Stimulated activated CD4-positive, alpha-beta T cell treated with anti-CD3 and anti-CD28 coated beads, Interleukin-12 subunit alpha, Interleukin-12 subunit beta, amount 100 ng/mL, for 4 hours (primary cell): ENCODE data around the gene SLC25A25.
A peak's percentile ranks its signal among the peaks of the same experiment; 100 is the strongest.

Source experiments
- DNase-seq: peaks from one replicate; pipeline ENCODE4 v3.0.0-alpha.2; 2020

Gene SLC25A25

DNA sequence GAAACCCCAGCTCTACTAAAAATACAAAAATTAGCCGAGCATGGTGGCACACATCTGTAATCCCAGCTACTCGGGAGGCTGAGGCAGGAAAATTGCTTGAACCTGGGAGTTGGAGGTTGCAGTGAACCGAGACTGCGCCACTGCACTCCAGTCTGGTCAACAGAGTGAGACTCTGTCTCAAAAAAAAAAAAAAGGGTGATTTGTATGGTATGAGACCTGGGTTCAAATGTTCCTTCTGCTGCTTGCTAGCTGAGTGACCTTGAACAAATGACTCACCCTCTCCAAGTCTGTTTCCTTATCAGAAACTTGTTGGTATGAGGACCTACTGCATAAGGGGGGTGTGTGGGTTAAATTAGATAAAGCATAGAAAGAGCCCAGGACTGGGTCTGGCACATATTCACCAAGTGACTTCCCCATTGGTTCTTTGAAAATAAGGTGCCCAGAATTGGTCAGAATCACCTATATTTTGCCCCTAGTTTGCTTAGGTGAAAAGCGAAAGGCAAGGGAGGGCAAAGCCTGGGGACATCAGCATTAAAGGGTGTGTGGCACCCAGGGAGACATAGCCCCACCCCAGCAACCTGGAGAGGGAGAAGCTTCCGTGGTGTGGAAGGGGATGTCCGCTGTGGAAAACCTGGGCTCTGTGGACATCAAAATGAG, 9.9 kb downstream of the SLC25A25 start:
- DNase-seq, result no peak

DNA sequence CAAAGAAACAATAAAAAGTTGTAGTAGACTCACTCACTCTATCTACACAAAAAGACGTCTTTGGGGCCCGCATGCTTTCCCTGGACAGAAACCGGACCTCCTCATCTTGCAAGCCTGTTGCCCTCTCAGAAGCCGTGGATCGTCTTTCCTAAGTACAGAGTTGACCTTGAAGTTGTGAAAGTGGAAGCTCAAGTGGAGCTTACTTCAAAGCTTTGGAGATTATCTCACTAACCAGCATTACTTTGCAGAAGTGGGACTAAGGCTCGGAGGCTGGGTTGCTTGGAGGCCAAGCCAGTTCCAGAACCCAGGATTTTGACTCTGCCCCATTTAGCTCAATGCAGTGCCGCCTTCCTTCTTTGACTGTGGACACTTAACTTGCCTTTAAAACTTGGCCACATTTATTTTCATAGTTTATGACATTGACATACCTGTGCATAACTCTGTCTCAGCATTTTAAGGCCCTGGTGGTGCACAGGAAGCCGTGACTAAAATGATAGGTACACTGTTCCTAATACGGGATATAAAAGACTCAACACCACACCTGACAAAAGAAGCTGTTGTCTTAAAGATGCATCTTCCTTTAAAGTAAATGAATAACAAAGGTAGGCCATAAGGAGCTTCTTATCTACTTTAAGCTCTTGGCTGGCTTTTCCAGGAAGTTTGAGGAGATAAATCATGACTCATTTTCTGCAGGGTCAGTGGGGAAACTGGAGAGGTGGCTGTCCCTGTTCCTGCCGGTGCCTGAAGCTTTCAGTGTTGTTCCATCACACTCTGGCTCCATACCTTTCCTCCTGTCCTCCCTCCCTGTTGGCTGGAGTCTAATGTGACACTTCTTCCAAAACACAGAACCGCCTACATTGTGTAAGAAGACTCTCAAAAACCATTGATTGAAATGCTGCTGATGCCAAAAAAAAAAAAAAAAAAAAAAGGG, 10.7 kb downstream of the SLC25A25 start:
- no peak for DNase-seq

DNA sequence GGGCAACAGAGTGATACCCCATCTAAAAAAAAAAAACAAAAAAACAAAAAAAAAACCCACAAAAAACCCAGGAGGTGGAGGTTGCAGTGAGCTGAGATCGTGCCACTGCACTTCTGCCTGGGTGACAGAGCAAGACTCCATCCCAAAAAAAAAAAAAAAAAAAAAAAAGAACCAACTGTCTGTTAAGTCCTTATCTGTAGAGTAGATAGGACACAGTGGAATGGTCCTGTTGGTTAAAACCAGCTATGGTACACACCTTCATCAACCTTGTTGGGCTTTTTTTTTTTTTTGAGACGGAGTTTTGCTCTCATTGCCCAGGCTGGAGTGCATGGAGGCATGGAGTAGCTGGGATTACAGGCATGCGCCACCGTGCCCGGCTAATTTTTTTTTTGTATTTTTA, 12.2 kb downstream of the SLC25A25 start:
- no peak for DNase-seq

DNA sequence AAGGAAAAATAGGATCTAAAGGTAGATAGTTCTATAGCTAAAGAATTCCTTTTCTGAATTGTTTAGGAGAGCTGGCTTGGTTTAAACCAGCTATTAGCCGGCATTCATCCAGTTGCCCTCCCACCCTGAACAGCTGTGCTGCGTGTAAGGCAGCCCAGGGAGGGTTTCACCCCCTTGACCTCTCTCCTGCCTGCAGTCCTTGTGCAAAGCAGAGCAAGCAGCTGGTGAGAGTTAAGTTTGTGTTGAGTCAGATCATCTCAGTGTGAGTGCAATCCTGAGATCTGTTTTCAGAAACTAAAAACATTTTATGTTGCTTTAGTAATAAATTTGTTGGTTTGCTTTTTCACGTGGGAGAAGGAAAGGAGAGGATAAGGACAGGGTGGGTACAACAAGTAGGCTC, 13.0 kb downstream of the SLC25A25 start:
- no peak for DNase-seq

DNA sequence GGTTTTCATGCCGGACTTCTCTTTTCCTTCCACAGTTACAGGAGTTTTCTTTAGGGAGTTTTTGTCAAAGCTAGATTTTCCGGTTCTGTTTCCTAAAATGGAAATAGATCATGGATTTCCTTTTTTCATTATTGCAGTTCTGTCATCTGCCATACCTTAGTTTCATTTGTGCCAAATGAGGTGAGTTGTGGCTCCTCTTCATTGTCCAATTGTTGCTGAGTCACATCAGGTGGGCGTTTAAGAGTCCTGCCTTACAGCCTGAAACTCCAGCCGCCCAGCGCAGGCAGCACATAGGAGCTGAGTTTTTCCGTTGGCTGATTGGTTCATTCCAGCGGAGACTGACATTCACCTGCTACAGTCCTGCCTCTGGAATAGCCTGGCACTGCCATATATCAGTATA, 14.1 kb downstream of the SLC25A25 start:
- no peak for DNase-seq

DNA sequence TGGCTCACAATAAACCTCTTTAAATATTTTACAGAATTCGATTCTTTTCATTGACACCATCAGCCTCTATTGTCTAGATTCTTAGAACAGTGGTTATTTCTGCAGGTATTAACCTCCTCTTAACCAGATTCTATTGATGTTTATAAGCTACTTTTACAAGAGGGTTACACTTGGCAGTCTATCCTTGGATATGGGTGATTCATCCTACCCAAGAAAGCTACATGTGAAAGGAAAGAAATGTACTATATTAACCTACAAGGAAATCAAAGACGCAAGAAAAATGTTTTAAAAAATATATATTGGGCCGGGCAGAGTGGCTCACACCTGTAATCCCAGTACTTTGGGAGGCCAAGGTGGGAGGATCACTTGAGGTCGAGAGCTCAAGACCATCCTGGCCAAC, 16.7 kb downstream of the SLC25A25 start:
- DNase-seq, result no peak

DNA sequence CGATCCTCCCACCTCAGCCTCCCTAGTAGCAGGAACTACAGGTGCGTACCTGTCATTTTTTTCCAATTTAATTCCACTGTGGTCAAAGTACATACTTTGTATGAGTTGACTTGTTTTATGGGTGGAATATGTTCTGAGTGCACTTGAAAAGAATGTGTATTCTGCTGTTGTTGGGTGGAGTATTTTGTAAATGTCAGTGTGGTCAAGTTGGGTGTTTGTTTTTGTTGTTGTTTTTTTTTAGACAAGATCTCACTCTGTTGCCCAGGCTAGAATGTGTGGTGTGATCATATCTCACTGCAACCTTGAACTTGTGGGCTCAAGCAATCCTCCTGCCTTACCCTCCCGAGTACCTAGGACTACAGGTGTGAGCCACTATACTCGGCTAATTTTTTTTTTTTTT, 17.9 kb downstream of the SLC25A25 start:
- DNase-seq, result no peak

DNA sequence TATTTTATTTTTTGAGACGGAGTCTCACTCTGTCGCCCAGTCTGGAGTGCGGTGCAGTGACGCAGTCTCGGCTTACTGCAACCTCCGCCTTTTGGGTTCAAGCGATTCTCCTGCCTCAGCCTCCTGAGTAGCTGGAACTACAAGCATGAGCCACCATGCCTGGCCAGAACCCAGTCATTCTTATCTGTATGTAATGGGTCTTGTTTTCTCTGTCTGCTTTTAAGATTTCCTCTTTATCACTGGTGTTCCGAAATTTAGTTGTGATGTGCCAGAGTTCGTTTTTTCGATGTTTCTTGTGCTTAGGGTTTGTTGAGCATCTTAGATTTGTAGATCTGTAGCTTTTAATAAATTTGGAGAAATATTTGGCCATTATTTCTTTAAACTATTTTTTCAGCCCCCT, 19.2 kb downstream of the SLC25A25 start:
- DNase-seq, result no peak

DNA sequence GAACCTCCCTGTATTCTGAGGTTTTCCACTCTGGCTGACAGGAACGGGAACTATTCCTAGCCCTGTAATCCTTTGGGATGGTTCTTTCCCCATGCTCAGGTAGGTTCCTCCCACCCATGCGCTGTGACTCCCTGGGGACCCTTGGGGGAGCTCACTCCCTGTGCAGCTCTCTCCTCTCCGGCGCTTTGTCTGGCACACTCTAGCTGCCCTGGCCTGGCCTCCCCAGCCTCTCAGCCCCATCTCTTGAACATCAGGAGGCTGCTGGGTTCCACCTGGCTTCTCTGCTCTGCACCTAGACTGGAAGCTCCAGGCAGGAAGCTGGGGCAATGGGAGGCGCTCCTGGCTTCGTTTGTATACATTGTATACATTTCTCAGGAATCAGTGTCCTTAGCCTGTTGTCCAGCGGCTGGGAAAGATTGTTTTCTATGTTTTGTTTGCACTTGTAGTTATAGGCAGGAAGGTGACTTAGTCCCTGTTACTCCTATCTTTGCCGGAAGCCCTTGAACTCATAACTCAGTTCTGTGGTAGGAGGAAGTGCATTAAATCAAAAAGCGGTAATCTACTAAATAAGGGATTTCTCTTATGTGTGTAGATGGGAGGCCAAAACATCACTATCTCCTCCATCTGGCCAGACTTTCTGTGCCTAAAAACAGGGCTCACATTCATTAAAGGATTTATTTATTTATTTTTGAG, 20.4 kb downstream of the SLC25A25 start:
- DNase-seq, result no peak

DNA sequence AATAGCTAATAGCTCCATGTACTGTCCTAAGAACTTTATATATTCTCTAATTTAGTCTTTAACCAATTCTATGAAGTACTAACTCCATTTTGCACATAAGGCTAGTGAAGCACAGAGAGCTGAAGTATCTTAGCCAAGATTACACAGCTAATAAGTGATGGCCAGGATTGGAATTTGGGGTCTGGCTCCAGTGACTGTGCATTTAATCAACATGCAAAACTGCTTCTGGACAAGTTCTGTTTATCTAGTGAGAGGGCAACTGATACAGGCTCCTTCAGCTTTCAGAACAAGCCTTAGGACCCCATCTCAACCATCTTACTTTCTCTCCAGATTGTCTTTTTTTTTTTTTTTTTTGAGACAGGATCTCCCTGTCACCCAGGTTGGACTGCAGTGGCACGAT, 21.3 kb downstream of the SLC25A25 start:
- no peak for DNase-seq

DNA sequence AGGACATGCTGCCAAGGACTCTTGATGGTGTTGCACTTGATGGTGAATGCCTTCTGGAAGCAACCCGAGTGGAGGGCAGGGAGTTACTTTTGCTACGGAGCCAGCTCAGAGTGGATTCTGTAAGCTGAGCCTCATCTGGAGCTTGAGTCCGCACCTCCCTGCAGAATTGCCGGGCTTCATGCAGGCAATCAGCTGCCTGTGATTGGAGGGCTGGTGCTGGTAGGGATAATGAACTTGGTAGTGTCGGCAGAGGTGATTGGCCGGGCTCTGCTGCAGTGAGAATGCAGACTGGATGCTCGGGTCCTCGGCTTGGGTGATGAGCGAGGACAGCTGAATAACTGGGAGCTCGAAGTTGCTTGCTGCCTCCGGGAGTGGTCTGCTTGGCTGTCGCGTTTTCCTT, 23.1 kb downstream of the SLC25A25 start:
- DNase-seq, result no peak

DNA sequence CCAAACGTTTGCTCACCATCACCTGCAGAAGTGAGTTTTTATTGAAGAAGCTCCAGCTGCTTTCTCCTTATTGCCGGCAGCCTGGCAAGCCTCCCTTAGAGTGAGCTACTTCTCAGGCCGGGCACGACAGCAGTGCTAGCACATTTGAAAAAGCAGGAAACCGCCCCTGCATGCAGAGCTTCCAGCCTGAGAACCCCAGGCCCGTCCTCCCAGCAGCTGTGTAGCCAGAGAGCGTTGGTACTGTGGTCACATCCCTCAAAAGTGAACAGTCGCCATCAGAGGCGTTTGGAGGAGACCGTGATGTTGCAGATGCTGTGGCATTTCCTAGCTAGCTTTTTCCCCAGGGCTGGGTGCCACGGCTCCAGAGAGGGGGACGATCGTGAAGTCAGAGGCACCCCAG, 23.5 kb downstream of the SLC25A25 start:
- DNase-seq, result no peak

DNA sequence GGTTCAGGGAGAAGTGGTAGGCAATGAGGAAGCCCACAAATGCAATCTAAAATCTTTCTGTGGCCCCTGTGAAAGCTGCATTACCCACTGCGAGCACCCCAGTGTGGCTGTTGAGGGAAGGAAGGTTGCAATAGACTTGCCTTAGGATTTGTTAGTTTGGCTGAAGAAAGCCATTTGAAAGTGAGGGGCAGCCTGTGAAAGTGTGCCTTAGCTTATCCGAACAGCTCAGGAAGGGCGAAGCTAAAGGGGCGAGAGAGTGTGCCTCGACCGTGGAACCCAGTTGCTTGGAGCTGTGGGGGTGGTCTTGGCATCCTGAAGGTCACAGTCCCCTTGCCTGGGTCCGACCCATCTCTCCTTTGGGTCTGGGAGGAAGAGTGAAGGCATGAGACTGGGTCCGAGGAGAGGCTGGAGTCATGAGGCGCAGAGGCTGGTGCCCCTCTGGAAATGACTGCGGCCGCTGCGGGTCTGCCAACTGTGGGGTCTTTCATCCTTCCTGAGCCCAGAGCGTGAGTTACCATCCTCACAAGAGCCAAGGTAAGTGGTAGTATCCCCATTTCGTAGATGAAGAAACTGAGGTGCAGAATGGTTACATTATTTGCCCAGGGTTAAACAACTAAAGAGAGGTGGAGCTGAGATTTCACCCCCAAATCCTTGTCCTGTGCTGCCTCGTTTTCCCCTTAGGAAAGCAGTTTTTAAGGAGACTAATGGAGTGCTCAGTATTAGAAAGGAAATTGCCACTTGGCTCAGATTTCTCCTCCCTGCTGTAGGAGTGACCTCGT, 24.4 kb downstream of the SLC25A25 start:
- no peak for DNase-seq

DNA sequence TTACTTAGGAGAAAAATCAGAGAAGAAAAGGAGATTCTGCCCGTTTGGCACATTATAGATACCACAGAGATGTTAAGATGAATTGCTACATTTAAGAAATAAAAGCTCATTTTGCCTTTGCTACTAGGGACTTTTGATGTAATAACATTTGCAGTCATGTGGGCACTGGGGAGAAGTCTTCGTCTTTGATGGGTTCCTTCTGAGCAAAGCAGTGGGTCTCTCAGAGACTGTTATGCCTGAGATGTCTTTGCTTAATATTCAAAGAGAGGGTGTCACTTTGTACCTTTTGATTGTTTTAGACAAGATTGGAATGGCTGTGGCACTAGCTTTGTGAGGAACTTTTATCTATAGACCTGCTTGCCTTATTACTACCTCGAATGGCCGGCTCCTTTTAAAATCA, 25.0 kb downstream of the SLC25A25 start:
- DNase-seq, result no peak

DNA sequence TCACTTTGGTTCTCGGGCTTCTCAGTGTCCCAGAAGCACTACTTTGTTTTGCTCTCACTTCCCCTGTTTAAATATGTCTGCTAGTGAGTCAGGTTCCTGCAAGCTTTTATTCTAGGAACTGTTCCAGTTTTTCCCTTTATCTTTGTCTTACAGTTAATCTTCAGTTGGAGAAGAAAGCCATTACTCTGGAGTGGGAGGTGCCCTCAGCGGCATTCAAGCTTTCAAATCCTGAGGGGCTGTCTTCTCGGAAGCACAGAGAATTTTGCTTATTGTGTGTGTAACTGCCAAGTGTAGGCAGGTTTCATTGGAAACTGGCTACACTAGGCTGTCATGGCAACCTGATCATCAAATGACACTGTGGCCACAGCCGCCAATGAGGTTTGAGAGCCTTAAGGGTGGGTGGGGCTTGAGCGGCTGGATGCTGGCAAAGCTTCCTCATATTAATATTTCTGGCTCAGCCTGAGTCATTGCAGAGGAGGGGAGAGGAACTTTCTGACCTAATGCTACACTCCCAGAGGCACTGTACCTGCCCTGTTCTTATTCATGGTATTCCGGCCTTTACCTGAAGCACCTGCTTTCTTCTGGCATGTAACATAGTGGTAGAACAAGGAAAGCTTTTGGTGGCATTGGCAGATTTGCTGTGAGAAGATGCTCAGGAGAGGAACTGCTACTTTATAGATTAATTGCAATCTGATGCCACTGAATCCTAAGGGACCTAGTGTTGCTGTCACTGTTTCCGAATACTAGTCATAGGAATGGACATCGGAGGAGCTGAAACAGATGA, 26.3 kb downstream of the SLC25A25 start:
- peak; percentile 75 for DNase-seq

DNA sequence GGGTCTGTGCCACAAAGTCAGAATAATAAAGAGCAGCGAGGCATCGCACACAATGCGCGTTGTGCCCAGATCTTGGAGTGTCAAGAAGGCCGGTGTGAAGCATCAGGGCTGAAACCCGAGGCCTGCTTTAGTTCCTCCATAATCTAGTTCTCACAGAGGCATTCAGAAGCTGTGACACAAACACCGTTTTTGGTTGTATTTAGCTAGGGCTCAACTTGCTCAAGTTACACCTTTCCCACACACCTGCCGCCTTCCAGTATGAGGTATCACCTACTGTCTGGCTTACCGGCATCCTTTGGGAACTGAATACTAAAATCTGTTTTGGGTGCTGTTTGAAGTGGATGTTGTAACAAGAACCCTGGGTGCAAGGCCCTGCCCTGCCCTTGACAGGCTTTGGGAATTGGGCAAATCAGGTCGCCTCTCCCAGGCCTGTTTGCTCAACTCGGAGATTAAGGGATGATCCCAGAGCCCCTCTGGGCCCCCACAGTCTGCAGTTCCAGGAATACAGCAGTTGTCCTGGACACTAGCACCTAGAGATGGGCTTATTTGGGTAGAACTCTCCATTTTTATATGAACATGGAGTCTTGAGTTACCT, 27.0 kb downstream of the SLC25A25 start:
- DNase-seq, result no peak

DNA sequence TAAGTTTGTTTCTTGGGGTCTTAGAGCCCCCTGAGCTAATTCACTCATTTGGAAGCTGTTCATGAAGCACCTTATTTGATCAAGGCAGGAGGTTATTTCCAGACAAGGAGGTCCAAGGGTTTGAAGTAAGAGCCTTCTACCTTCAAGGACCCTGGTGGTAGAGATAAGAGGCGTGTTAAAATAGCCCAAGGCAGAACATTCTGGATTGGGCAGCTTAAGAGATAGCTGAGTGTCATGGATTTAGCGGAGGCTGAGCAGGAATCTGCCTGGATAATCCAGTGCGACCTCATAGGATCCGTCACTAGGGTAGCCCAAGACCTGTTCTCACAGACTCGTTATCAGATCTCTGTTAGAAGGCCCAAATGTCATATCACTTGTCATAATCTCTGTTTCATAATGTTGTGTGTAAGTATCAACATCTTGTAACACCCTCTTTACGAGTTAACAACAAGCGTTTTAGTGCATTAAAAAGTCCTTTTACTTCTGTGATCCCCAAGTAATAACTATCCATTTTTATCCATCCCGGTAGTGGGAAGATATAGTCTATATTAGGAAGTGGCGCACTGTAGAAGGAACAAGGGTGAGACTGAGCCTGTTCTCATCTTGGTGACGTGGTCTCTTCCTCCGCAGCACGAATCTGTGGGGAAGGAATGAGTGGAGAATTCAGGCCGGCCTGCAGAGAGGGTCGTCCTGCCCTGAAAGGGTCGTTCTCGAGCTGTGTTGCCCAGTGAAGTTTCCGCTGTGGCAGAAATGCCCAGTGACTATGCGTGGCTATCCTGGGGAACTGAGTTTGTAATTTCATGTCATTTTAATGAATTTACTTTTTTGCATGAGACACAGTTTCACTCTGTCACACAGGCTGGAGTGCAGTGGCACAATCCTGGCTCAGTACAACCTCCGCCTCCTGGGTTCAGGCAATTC, 28.8 kb downstream of the SLC25A25 start:
- no peak for DNase-seq

DNA sequence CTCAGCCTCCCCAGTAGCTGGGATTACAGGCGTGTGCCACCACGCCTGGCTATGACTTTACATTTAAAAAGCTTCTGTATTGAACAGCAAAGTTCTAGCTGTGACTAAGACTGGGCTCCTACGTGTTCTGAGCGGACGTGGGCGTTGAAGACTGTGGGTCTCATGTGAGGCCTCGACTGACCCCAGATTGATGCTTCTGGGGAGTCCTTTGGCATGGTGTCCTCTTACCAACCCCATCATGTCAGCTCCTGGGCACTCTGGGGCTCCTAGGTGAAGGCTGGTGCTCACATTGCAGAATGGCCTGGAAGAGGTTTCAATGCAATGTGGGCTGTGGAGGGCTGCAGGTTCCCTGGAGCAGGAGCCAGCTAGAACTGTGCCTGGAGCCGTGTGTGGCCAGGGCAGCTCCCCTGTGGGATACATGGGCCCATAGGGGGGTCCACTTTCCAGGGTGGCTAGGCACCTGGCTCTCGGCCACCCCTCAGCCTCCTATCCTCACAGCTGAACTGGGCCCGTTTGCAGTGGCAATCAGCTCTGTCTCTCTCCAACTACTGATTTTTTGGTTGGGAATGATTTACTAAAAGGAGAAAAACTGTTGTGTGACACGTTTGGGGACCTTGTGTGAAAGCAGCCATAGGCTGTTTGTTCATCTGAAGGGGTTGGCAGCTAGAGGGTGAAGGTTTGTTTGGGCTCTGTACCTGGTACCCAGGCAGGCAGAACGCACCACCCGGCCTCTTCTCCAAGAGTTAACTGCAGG, 29.7 kb downstream of the SLC25A25 start:
- no peak for DNase-seq

DNA sequence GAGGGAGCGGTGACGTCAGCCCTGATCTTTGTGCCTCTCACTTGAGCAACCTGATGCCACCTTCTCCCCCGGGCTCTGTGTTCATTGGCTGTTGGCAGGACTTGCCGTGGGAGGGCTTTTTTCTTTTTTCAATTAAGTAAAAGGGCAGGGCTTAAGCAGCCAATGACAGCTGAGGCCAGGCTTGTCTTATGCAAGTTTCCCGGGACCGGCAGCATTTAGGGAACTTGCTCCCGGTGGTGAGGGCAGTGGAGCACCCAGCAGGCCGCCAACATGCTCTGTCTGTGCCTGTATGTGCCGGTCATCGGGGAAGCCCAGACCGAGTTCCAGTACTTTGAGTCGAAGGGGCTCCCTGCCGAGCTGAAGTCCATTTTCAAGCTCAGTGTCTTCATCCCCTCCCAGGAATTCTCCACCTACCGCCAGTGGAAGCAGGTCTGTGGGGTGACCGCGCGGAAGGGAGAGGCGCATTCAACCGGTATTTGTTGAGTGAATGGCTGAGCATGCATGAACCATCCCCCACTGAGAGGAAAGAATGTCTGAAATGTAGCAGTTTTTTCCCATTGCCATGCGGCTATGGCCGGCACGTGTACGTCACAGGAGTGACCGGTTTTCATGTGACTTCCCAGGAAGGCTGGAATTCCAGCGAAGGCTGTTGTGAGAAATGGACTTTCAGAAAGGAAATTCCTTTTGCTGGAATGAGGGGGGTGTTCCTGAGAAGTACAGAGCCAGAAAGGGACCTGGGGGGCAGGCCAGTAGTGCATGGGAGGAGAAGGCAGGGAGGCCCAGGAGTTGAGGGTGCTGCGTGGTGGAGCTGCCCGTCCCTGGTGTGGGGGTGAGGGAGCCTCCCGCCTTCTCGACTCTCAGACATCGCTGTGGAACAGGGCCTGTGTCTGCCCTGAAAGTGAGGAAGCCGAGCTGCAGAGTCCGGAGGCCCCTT, 30.5 kb downstream of the SLC25A25 start:
- DNase-seq, result peak; percentile 62
